HG02870 (cell line): ENCODE results near the gene OTOS.

Experiments used
- ATAC-seq: cut with Tn5 transposase; IDR thresholded peaks from one replicate; pipeline ENCODE4 v1.9.1; 2021; ENCODE audit warnings: mild to moderate bottlenecking, moderate library complexity; ENCODE audit not compliant: unreplicated experiment

Gene OTOS

DNA sequence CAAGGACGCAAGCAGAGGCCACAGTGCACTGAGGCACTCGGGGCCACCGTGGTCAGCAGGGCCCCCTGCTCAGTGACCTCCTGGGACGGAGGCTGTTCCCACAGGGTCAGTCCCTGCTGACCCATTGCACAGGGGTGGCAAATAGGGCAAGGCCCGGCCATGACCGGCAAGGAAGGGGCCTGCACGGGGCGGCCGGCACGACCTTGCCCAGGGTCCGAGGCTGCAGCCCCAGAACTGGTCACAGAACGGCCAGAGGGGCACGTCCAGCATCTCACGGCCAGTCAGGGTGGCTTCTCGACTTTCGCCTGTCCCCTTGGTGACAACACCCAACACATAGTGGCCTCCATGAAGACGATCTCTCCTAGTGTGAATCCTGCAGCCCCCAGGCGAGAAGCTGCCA is 27.6 kb upstream of the OTOS start:
- no peak for ATAC-seq

- ATAC-seq = no peak
Observed at GRCh38 chr2:240167588-240167880, 27.1 kb upstream of the OTOS start.

GRCh38 chr2:240166761-240167587 is 26.5 kb upstream of the OTOS start:
- ATAC-seq = no peak

- no peak for ATAC-seq
Observed at GRCh38 chr2:240166191-240166590, 25.7 kb upstream of the OTOS start.

- no peak for ATAC-seq
Observed at GRCh38 chr2:240165661-240166060, 25.2 kb upstream of the OTOS start.

DNA sequence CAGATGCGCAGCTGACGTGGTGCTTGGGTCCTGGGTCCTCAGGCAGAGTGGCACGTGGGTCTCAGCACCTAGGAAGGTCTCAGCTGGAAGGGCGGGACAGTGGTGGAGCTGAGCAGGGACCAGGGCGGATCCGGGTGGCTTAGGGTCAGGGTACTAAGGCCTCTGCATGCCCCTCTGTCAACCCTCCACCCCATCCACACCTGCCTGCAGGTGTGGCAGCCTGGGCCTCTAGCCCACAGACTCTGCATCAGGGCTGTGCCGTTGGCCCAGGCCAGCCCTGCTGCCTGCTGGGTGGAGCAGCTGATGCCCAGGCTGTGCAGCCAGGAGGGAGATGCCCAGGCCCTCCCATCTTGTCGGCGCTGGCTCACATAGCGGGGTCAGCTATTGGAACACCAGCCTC is 24.6 kb upstream of the OTOS start:
- ATAC-seq = no peak

DNA sequence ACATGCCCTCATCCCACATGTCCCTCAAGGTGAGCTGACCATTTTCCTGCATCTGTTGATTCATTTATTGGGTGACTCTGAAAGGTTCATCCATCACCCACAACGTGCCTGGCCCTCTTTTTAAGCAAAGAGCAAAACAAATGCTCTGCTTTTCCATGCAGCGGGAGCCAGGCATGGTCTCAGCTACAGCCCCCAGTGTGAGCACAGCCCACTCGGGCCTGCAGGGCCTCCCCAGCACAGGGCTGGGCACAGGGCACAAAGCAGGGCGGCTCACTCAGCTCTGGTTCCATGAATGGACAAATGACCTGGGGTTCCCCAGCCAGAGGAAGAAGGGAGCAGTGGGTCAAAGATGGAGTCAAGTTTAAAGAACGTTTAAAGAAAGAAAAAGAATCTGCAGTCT is 24.1 kb upstream of the OTOS start:
- no peak for ATAC-seq

DNA sequence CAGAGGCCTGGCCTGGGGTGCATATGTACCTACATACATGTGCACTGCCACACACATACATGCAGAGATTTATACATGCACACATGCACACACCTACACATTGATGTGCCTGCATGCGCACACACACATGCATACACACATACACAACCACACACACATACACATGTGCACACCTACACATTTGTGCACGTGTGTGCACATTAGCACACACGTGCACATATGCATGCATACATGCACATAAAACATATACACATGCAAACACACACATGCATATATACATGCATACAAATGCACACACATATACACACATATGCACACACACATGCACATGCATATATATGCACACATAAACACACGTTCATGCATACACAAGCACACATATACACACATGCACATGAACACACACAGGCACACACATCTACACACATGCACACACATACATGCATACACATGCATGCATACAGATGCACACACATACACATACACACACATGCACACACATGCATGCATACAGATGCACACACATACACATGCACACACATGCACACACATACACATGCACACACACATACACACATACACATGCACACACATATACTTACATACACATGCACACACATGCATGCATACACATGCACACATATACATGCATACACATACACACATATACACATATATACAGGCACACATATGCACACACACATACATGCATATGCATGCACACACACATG is 23.6 kb upstream of the OTOS start:
- no peak for ATAC-seq

DNA sequence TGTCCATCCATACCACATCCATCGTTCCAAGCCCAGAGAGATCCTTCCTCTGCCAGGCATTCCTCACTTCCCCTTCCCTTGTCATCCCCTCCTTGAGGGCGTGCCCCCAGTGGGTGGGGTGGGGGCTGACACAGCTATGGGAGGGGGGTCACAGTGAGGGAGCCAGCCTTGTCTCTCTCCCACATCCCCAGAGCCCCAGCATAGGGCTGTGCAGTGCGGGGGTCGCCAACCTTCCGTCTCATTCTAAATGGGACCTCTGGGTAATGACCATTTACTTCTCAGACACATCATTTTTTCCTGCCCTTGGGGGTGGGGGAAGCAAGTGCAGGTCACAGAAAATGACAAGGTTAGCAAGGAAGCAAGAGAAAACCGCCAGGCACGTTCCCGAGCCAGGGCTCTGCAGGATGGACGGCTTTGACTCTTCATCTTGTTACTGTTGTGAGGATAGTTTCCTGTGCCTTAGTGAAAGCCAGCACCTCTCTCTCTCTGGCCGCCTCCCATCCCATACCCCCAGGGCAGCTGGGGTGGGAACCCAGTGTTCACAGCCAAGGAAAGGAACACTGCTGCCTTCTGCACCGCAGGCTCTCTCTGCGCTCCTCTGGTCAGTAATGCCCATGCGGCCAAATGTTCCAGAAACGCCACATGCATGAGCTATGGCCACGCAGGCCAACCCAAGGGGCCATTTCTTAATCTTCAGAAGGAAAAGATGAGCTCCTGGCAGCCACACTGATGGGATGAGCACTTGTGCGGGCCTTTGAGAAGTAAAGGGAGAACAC is 22.7 kb upstream of the OTOS start:
- ATAC-seq = no peak

DNA sequence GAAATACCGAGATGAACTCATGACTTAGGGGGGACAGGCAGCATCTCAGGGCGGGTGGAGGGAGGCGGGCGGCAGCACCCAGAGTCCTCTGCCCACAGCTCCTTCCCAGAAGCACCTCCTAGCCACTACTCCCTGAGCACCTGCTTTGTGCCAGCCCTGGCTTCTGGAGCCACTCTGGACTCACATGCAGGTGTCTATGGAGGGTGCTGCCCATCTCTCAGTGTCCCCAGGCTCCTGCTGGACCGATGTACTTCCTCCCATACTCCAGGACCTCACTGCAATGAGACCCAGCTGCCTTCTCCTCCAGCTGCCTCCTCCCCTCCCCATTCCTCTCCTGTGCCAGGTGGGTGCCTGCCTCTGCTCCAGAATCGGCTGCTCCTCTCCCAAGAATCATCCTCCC is 22.1 kb upstream of the OTOS start:
- ATAC-seq = no peak

DNA sequence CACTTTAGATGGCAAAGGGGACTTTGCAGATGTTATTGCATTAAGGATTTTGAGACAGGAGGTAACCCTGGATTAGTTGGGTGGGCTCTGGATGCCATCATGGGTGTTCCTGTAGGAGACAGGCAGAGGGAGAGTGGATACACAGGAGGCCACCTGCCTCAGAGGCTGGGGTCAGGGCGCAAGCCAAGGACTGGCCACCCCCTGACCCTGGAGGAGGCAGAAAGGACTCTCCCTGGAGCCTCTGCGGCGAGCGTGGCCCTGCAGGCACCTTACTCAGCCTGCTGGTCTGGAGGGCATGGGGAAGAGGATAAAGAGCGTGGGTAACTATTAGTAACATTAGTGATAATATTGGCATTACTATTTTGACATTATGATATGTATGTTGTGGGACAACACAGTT is 21.6 kb upstream of the OTOS start:
- no peak for ATAC-seq

GRCh38 chr2:240161087-240161750 is 20.8 kb upstream of the OTOS start:
- no peak for ATAC-seq

DNA sequence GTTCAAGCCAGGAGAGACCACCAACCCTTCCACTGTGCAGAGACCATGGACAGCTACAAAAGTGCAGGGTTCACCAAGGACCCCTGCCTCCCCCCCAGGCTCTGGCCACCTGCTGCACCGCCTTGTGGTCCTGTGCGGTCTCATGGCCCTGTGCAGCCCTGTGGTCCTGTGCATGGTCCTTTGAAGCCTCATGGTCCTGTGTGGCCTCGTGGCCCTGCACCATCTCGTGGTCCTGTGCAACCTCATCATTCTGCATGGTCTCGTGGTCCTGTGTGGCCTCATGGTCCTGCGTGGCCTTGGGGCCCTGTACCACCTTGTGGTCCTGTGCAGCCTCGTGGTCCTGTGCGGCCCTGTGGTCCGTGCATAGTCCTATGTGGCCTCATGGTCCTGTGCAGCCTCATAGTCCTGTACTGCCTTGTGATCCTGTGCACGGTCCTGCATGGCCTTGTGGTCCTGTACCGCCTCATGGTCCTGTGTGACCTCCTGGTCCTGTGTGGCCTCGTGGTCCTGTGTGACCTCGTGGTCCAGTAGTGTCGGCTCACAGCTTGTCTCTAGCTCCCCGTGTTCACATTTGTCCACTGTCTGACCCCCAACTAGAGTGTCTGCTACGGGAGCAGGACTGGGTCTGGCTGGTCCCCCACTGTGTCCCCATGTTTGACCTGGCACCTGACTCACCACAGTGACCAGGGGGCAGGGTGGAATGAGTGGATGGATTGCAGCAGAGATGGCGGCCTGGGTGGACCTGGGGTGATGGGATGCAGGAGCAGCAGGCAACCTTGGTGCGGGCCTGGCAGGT is 20.0 kb upstream of the OTOS start:
- no peak for ATAC-seq

DNA sequence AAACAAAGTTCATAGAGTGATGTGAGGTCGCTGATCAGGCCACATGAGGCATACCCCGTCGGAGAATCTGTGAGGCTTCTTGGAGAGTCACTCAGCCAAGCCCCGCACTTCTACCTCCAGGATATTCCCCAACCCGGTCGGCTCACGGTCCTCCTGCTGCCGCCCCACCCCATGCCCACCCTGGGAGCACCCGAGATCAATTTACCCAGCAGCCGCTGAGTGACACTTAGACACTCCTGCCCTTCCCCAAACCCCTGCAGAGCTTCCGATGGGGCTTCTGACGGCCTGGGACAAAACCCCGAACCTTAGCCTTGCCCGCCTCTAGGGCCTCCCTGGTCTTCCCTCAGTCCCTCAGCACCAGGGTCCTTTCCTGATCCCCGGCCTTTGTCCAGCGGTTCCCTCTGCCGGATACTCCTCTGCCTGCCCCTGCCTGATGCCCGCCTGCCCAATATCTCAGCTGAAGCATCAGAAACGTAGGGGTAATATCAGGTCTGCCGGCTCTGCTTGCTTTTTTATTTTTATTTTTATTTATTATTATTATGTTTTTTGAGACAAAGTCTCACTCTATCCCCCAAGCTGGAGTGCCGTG is 18.9 kb upstream of the OTOS start:
- no peak for ATAC-seq

GRCh38 chr2:240157147-240157470 is 16.7 kb upstream of the OTOS start:
- ATAC-seq = no peak

- ATAC-seq = no peak
Observed at GRCh38 chr2:240156435-240157146, 16.1 kb upstream of the OTOS start.

- ATAC-seq = no peak
Observed at GRCh38 chr2:240155745-240156390, 15.4 kb upstream of the OTOS start.

GRCh38 chr2:240155048-240155744 is 14.7 kb upstream of the OTOS start:
- ATAC-seq = no peak

GRCh38 chr2:240154606-240155005 is 14.1 kb upstream of the OTOS start:
- no peak for ATAC-seq
